Astrocyte of the cerebellum (primary cell): ENCODE data around the gene MAOA.

Source experiments
- DNase-seq: peaks from one replicate; pipeline ENCODE4 v3.0.0-alpha.2; 2011; ENCODE audit warnings: low read depth
- H3K4me3 ChIP-seq: 2 replicates; pipeline ENCODE4 v1.5.1; 2011; ENCODE audit warnings: mild to moderate bottlenecking, low read depth, low read length, moderate library complexity
- CTCF ChIP-seq: IDR thresholded peaks from 2 replicates; pipeline ENCODE4 v1.5.1; 2012; ENCODE audit warnings: low read length, low read depth, moderate library complexity, mild to moderate bottlenecking; ENCODE audit errors: missing control alignments
- in situ Hi-C: cut with HindIII; loops from 2 replicates; pipeline ENCODE4 v1.10.0; 2017; ENCODE audit warnings: low sequenced_read_pairs

Gene MAOA

DNA sequence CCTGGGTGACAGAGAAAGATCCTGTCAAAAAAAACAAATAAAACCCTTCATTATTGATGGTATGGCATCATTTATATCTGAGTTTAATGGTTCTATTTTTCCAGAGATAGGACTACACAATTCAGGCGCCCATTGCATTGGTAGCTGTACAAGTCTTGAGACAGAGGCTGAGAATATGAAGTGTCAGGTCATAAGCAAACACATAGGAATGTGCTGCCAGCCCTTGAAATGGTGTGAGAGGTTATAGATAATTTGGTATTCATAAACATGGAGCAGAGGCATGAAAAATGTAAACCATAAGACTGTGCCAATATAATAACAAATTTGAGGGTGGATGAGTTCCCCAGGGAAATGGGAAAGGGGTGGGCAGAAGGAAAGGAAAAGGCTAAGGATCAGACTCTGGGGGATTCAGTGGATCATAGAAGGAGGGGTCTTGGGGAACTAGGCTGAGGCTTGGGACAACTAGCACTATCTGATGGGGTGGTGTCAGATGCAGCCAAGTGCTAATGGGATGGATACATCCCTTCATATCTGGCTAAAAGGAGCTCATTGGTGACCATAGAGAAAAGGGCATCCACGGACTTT, 50.8 kb downstream of the MAOA start:
- no peak for TF ChIP-seq CTCF
- in situ Hi-C loops: no loop called here
- no peak overlapping the region for H3K4me3 ChIP-seq
- DNase-seq: no peak

DNA sequence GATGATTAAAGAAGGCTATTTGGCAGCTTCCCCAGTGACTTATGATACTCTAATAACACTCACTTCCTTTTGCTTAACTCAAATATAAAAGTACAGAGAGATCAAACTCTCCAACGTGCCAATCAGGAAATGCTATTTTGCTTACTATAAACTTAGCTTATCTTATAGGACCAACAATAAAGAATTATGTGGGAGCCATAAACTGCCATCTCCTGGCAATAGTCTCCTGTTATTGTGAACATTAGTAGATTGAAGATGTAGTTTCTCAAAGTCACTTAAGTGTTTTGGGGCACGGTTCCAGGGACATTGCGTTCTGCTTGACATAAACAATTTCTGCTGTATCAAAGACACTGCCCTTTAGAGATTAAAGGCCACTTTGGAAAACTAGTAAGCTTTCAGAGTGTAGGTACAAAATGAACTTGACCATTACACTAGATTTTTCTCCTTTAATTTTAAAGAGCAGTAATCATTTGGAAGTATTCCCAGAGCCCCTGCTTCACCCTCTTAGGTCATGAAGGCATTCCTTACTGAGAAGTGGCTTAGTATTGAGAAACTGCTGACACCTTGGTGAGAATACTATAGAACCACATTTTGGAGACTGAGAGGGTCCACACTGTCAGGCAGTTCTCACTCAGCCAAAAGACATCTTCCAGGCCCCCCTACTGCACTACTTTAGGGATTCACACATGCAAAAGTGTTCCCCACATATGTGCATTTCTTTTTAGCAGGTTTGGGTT, 51.9 kb downstream of the MAOA start:
- H3K4me3 ChIP-seq: no peak overlapping the region
- in situ Hi-C loops: no loop called here
- TF ChIP-seq CTCF: no peak
- DNase-seq: no peak

DNA sequence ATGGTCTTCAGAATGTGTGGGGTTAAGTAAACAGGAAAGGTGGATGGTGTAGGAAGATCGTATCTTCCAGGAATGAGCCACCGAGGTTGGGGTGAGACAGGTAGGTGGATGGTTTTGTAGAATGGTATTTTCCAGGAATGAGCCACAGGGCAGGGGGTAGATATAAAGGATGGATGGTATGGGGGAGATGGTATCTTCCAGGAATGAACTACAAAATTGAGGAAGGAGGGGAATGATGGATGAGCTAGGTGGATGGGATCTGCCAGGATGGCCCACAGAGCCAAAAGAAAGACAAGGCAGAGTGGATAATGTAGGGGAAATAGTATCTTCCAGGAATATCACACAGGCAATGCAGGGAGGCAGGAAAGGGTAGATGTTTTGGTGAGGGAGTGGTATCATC, 60.0 kb downstream of the MAOA start:
- in situ Hi-C loops: no loop called here
- no peak for TF ChIP-seq CTCF
- no peak for DNase-seq
- no peak overlapping the region for H3K4me3 ChIP-seq

GRCh38 chrX:43716696-43717095, 60.6 kb downstream of the MAOA start:
- no peak for TF ChIP-seq CTCF
- in situ Hi-C loops: no loop called here

DNA sequence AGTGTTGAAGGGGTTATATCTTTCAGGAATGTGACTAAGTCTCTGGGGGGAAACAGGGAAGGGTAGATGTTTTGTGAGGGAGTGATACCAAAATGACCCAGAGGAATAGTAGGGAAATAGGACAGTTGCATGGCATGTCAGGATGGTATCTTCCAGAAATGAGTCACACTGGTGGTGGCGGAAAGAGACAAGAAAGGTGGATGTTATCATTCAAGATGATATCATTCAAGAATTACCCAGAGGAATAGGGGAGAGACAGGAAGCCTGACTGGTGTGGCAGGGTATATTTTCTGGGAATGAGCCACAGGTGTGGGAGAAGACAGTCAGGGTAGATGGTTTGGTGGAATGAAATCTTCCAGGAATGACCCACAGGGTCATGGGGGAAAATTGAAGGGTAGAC, 61.1 kb downstream of the MAOA start:
- H3K4me3 ChIP-seq: no peak overlapping the region
- in situ Hi-C loops: no loop called here
- no peak for TF ChIP-seq CTCF
- no peak for DNase-seq

More at GRCh38 chrX:43716696-43717095, 60.6 kb downstream of the MAOA start:
- H3K4me3 ChIP-seq: no peak overlapping the region
- no peak for DNase-seq

- in situ Hi-C loops: no loop called here
- DNase-seq: no peak
- no peak for TF ChIP-seq CTCF
- no peak overlapping the region for H3K4me3 ChIP-seq
Observed at GRCh38 chrX:43718081-43718480, 62.0 kb downstream of the MAOA start.
